RPMI7951 (cell line): Measurements from ENCODE around the gene TPTE2. TPM values are rescaled to one million over a fixed set of nuclear protein-coding genes. Genes with fewer than 3 reads are reported as not detected.
"Not testable (repeated sequence)": the region's sequence is repeated elsewhere in the genome, so short reads cannot be mapped to it uniquely, and the experiment has no call there.

Experiments
- DNase-seq: peaks from one replicate; pipeline ENCODE4 v3.0.0-alpha.2; 2012; ENCODE audit warnings: low read depth
- total RNA-seq: library from RNA; depleted of rRNA; stranded (reverse); fragments of >200 nt; shearing (Covaris generic); gene quantifications from 2 replicates; pipeline ENCODE4 v1.2.3, GENCODE V29; 2014; rRNA removed

The TPTE2 gene
- total RNA-seq, 1 experiment from 2014 or later = not detected

- DNase-seq = no peak
Measured at GRCh38 chr13:19567820-19568534, 6.6 kb upstream of the TPTE2 start.

DNA sequence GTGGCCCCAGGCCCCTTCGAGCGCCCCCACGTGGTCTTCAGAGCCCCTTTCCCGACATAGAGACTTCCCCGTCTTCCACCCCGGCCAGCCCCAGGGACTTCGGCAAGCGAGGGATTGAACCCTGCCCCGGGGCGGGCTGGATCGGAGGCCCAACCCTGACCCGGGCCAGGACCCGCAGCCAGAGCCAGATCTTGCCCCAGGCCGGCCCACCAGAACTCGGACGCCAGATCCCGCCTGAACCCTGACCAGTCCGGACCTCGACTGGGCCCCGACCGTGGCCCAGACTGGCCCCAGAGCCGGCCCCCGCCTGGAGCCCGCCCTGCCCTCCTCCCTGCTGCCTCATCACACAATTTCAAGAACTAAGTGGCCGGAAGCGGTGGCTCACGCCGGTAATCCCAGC lies 253 bp upstream of the TPTE2 start:
- no peak for DNase-seq

DNA sequence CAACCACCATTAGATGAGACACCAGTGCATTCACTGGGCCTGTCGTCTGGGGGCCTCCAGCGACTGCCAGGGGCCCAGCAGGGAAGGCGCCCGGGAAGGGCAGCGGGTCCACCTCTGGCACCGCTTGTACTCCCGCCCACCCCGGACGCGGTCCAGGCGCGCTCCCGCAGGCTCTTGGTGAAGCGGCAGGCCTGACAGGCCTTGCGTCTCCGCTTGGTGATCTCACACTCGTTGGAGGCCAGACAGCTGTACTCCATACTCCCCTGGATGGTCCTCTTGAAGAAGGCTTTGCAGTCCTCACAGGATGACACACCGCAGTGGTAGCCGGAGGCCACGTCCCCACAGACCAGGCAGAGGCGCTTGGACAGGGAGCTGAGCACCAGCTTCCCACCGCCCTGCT lies 660 bp downstream of the TPTE2 start:
- DNase-seq = not testable (repeated sequence)

- DNase-seq = not testable (repeated sequence)
Measured at GRCh38 chr13:19559739-19560138, 1.6 kb downstream of the TPTE2 start.

GRCh38 chr13:19557287-19557686 lies 4.0 kb downstream of the TPTE2 start:
- DNase-seq = not testable (repeated sequence)

DNA sequence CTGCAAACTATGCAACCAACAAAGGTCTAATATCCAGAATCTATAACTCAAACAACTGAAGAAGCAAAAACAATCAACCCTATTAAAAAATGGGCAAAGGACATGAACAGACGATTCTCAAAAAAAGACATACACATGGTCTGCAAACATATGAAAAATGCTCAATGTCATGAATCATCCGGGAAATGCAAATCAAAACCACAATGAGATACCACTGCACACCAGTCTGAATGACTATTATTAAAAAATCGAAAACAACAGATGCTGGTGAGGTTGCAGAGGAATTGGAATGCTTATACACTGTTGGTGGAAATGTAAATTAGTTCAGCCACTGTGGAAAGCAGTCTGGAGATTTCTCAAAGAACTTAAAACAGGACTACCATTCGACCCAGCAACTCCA lies 12.1 kb downstream of the TPTE2 start:
- peak; percentile 30 for DNase-seq

- DNase-seq = not testable (repeated sequence)
Measured at GRCh38 chr13:19525634-19526033, 35.7 kb downstream of the TPTE2 start.

GRCh38 chr13:19519049-19519448 lies 42.3 kb downstream of the TPTE2 start:
- DNase-seq = no peak

GRCh38 chr13:19507623-19508022 lies 53.7 kb downstream of the TPTE2 start:
- DNase-seq = not testable (repeated sequence)

DNA sequence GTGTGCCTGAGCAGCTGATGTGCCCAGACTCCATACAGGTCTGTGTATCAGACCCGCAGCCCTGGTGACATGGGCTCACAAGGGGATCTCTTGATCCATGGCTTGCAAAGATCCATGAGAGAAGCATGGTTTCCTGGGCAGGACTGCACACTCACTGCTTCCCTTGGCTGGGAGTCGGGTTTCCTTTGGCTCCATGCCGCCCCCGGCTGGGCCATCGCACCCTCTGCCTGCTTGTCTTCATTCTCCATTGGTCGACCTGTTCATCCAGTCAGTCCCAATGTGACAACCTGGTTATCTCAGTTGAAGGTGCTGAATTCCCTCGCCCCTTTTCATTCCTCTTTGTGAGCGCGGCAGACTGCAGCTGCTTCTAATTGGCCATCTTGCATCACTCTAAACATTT lies 101.2 kb downstream of the TPTE2 start:
- DNase-seq = not testable (repeated sequence)

DNA sequence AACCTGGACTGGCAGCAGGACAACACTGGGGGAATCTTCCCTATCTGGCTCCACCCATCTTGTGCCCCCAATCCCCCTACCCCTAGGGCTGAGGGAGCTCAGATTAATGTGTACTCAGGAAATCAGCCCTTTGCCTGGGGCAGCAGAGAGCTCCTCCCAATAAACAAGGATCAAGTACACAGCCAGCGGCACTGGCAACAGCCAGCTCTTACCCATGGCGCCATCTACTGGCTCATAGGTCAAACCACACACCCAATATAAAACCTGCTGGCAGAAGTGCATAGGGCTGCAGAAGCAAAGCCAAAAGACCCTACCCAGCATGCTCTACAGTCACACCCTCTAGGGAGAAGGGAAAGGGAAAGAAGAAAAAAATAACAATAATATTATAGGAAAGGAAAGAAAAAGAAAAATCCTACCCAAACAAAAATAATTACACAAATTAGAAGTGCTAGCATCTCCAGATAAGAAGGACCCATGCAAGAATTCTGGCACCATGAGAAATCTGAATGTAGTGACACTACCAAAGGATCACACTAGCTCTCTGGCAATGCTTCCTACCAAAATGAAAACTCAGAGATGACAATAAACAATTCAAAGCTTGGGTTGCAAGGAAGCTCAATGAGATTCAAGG lies 122.2 kb downstream of the TPTE2 start:
- peak; percentile 5 for DNase-seq

DNA sequence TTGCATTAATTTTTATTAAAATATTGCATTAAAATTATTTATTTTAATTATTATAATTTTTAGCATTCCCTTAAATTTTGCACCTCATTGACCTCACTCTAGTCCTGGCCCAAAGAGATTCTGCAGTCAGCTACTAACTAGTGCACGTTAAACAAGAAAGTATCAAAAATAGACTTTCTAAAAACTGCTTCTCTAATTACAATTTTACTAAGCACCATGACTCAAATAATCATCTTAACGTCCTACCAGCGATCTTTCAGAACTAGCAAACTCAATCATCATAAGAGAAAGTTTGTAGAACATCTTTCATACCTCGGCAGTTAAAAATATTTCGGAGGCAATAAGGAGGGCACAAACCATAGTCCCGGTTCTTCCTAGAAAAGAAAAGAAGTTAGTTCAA lies 123.6 kb downstream of the TPTE2 start:
- not testable (repeated sequence) for DNase-seq

GRCh38 chr13:19422236-19422635 lies 139.1 kb downstream of the TPTE2 start:
- not testable (repeated sequence) for DNase-seq

DNA sequence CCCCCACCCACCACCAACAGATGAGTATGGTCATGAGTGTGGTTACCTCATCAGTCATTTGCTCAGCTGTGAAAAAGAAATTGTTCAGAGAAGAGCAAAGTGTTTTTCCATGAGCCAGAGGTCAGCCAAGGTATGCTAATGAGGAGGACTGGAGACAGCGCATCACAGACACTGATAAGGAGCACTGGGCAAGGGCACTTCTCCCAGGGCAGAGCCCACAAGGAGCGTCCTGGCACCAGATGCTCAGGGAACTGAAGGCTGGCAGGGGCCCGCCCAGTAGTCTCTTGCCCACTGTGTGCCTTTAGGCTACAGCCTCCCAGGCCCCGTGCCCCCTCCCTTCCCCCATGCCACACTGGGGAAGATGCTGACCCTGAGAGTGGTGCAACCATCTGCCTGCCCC lies 148.8 kb downstream of the TPTE2 start:
- not testable (repeated sequence) for DNase-seq

DNA sequence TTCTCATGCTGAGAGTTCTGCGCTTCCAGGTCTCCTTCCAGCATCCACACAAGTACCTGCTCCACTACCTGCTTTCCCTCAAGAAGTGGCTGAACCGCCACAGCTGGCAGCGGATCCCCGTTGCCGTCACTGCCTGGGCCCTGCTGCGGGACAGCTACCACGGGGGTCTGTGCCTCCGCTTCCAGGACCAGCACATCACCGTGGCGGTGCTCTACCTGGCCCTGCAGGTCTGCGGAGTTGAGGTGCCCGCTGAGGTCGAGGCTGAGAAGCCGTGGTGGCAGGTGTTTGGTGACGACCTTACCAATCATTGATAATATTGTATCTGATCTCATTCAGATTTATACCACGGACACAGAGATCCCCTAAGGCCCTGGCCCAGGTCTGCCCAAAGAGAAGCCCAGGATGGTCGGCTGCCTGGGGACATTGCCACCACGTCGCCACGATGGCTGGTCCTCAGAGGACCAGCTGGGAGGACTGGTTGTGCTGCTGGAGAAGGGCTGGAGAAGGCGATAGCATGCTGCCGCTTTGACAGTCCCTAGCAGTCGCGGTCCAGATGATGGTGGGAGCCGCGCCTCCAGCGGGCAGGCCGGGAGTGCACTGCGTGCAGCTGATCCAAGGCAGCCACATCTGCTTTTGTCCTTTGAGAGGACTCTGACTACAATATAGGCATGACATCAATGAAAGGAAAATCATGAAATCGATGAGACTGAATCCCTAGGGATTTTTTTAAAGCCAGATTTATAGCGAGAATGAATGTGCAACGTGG lies 178.4 kb downstream of the TPTE2 start:
- not testable (repeated sequence) for DNase-seq

DNA sequence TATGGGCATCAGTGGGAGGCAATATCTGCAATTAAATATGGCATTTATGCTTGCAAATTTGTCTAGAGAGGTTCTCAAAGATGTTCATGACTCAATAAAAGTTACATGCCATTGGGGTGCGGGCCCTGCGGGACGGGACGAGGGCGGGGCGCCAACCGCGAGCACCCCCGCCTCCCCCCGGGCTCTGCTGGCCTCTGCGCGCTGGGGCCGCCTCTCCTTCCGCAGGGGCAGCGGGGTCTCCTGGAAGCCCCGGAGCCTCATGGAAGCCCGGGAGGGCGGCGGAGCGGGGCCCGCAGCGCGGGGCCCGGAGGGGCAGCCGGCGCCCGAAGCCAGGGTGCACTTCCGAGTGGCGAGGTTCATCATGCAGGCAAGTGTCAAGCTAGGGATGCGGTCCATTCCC lies 179.2 kb downstream of the TPTE2 start:
- DNase-seq = no peak

Other genes starting within 250 kb of the TPTE2 start
- 5.3 and 5.4 TPM in 2 replicates for gene MPHOSPH8, start 72.1 kb upstream of the TPTE2 start, total RNA-seq
- gene PSPC1, start 221.4 kb upstream of the TPTE2 start, total RNA-seq = 28.5 and 29.9 TPM in 2 replicates